Activated T-cell treated with anti-CD3 and anti-CD28 coated beads, Interleukin-2, amount 50 U/mL, for 24 hours (primary cell): ENCODE results near the gene KLK14.
A peak's percentile ranks its signal among the peaks of the same experiment; 100 is the strongest.

Experiments
- DNase-seq: peaks from one replicate; pipeline ENCODE4 v3.0.0-alpha.2; 2020
- H3K27ac Mint-ChIP-seq: 2 replicates; pipeline ENCODE4 v1.8.0; 2020; ENCODE audit warnings: mild to moderate bottlenecking, mixed read lengths
- H3K27me3 Mint-ChIP-seq: 2 replicates; pipeline ENCODE4 v1.8.0; 2020; ENCODE audit warnings: mixed read lengths
- H3K36me3 Mint-ChIP-seq: 2 replicates; pipeline ENCODE4 v1.8.0; 2020; ENCODE audit warnings: low read depth, mixed read lengths
- H3K4me1 Mint-ChIP-seq: 2 replicates; pipeline ENCODE4 v1.8.0; 2020; ENCODE audit warnings: low read depth, mixed read lengths
- H3K4me3 Mint-ChIP-seq: 2 replicates; pipeline ENCODE4 v1.8.0; 2020; ENCODE audit warnings: mild to moderate bottlenecking, moderate library complexity, mixed read lengths
- H3K9me3 Mint-ChIP-seq: 2 replicates; pipeline ENCODE4 v1.8.0; 2020; ENCODE audit warnings: mixed read lengths

KLK14 gene, protein sequence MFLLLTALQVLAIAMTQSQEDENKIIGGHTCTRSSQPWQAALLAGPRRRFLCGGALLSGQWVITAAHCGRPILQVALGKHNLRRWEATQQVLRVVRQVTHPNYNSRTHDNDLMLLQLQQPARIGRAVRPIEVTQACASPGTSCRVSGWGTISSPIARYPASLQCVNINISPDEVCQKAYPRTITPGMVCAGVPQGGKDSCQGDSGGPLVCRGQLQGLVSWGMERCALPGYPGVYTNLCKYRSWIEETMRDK

DNA sequence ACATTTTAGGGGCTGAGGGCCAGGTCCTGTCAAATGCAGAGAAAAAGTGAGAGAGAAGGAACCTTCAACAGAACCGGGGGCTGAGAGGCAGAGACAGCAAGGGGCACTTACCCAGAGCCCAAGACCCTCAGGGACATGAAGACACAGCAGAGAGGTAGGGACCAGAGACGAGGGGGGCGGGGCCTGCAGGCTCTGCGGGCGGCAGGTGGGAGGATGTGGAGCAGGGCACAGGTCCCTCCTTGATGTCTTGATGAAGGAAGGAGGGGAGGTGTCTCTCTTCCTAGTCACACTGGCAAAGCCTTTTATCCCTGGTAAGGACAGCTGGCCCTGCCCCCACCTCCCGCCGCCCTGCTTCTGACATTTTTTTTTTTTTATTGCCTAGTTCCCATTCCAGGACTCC, at the start of gene KLK14:
TSS of gene KLK14 (minus strand) at position 277 of the 400 bp plus-strand sequence. CDS start at position 4, 273 bp downstream.
- H3K27me3 Mint-ChIP-seq: peaks cover 14% of the 10 kb centered on the region
- no peak within 1 kb of the TSS for H3K27ac Mint-ChIP-seq
- no peaks in the 10 kb centered on the region for H3K36me3 Mint-ChIP-seq
- H3K4me3 Mint-ChIP-seq: no peak within 1 kb of the TSS
- no peaks in the 10 kb centered on the region for H3K9me3 Mint-ChIP-seq
- H3K4me1 Mint-ChIP-seq: no peaks in the 10 kb centered on the region
- DNase-seq: no peak

DNA sequence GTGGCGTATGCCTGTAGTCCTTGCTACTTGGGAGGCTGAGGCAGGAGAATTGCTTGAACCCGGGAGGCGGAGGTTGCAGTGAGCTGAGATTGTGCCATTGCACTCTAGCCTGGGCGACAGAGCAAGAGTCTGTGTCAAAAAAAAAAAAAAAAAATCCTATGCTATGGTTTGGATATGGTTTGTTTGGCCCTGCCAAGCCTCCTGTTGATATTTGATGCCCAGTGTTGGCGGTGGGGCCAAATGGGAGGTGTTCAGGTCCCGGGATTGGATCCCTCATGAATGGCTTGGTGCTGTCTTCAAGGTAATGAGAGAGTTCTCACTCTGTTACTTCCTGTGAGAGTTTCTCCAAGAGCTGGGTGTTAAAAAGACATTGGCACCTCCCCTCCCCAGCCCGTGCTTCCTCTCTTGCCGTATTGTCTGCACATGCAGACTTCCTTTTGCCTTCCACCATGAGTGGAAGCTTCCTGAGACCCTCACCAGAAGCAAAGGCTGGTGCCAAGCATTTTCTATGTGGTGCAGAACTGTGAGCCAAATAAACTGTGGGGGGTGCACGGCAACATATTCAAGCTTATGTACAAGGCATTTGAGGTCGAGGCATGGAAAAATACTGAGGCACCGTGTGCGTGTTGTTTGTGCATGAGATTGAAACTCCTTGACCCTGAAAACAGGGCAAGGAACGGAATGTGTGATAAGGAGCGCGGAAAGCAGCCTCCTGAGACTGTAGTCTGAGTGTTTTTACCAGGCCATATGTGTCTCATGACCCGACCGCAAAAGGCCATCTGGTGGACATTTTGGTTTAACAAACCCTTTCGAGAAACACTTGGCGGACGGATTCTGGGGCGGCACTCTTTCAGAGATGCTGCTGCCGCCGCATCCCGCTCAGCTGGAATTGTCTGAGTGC, 49.3 kb upstream of the KLK14 start:
- DNase-seq: peak; percentile 51
- peak overlapping the region; percentile 72 for H3K27ac Mint-ChIP-seq
- H3K9me3 Mint-ChIP-seq: peaks cover 7% of the 10 kb centered on the region
- no peaks in the 10 kb centered on the region for H3K27me3 Mint-ChIP-seq
- peaks cover 66% of the 10 kb centered on the region for H3K4me1 Mint-ChIP-seq
- H3K36me3 Mint-ChIP-seq: peaks cover 2% of the 10 kb centered on the region
- H3K4me3 Mint-ChIP-seq: peak overlapping the region; percentile 51

DNA sequence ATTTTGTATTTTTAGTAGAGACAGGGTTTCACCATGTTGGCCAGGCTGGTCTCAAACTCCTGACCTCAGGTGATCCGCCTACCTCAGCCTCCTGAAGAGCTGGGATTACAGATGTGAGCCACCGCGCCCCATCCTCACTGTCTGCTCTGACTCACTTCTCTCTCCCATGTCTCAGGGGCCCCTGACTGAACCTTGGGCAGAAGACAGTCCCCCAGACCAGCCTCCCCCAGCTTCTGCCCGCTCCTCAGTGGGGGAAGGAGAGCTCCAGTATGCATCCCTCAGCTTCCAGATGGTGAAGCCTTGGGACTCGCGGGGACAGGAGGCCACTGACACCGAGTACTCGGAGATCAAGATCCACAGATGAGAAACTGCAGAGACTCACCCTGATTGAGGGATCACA, 47.0 kb upstream of the KLK14 start:
- DNase-seq: peak; percentile 25
- Mint-ChIP-seq H3K36me3 (no peaks in the 10 kb centered on the region), H3K4me1 (peaks cover 72% of the 10 kb centered on the region), H3K27ac (no peak overlapping the region), H3K9me3 (no peaks in the 10 kb centered on the region), H3K4me3 (no peak overlapping the region), H3K27me3 (no peaks in the 10 kb centered on the region)

DNA sequence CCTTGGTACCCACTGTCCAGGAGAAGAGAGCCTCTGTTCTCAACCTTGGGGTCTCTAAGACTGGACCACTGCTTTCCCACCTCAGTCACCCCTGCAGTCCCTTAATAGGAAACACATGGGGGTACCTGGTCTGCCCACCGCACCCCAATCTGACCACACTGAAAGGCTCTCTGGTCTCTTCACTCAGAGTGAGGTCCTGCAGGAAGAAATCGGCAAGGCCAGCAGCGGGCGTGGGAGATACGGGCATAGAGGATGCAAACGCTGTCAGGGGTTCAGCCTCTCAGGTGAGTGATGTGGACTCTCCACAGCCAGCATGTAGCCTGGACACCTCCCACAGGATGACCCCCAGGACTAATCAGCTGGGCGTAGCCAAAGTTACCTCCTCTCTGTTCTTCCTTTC, 45.5 kb upstream of the KLK14 start:
- Mint-ChIP-seq H3K36me3 (no peaks in the 10 kb centered on the region), H3K27me3 (no peaks in the 10 kb centered on the region), H3K27ac (peak overlapping the region; percentile 47), H3K9me3 (no peaks in the 10 kb centered on the region), H3K4me1 (peaks cover 87% of the 10 kb centered on the region), H3K4me3 (no peak overlapping the region)
- DNase-seq: peak; percentile 27

DNA sequence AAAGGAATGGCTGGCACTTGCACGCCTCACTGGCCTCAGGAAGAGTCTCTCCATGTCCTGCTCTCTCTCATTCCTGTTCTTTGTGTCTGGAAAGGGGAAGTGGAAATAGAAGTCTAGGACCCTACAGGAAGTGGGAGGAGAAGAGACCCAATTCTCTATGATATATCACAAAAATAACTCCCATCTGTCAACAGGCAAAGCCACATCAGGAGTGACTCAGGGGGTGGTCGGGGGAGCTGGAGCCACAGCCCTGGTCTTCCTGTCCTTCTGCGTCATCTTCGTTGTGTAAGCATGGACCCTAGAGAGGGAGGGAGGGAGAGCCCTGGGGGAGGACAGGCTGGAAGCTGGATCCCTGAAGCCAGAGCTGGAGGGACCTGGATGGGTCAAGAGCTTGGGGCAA, 45.1 kb upstream of the KLK14 start:
- H3K4me3 Mint-ChIP-seq: peak overlapping the region; percentile 2
- no peaks in the 10 kb centered on the region for H3K36me3 Mint-ChIP-seq
- no peaks in the 10 kb centered on the region for H3K27me3 Mint-ChIP-seq
- H3K4me1 Mint-ChIP-seq: peaks cover 92% of the 10 kb centered on the region
- peak overlapping the region; percentile 66 for H3K27ac Mint-ChIP-seq
- DNase-seq: peak; percentile 32
- no peaks in the 10 kb centered on the region for H3K9me3 Mint-ChIP-seq

DNA sequence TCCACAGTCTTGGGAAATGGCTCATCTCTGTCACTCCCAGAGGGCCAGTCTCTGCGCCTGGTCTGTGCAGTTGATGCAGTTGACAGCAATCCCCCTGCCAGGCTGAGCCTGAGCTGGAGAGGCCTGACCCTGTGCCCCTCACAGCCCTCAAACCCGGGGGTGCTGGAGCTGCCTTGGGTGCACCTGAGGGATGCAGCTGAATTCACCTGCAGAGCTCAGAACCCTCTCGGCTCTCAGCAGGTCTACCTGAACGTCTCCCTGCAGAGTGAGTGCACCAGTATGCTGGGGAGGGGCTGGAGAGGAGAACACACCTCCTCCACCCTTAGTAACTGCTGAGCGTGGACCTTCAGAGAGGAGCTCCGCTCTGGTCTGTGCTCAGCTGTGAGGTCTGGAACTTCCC, 44.3 kb upstream of the KLK14 start:
- no peak overlapping the region for H3K4me3 Mint-ChIP-seq
- peak overlapping the region; percentile 37 for H3K27ac Mint-ChIP-seq
- H3K27me3 Mint-ChIP-seq: no peaks in the 10 kb centered on the region
- DNase-seq: peak; percentile 29
- H3K4me1 Mint-ChIP-seq: peaks cover 92% of the 10 kb centered on the region
- H3K36me3 Mint-ChIP-seq: no peaks in the 10 kb centered on the region
- peaks cover under 1% of the 10 kb centered on the region for H3K9me3 Mint-ChIP-seq

DNA sequence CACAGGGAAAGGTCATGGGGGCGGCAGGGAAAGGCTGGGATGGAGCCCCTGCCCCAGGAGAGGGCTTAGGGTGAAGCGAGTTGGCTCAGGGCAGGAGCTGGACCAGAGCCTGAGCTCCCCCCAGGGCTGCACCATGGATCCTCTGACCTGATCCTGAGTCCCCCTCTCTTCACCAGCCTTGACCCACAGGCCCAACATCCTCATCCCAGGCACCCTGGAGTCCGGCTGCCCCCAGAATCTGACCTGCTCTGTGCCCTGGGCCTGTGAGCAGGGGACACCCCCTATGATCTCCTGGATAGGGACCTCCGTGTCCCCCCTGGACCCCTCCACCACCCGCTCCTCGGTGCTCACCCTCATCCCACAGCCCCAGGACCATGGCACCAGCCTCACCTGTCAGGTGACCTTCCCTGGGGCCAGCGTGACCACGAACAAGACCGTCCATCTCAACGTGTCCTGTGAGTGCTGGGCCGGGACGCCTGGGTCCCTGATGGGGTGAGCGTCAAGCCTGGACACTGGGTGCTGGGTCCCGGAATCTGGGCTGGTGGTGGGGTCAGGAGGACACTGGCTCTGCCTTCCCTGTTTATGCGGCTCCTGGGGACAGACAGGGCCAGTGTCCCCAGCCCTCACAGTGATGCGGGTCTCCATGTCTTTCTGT, 42.9 kb upstream of the KLK14 start:
- Mint-ChIP-seq H3K27ac (no peak overlapping the region), H3K4me1 (peaks cover 88% of the 10 kb centered on the region), H3K4me3 (no peak overlapping the region), H3K9me3 (peaks cover 4% of the 10 kb centered on the region), H3K36me3 (no peaks in the 10 kb centered on the region), H3K27me3 (no peaks in the 10 kb centered on the region)
- peak; percentile 26 for DNase-seq

DNA sequence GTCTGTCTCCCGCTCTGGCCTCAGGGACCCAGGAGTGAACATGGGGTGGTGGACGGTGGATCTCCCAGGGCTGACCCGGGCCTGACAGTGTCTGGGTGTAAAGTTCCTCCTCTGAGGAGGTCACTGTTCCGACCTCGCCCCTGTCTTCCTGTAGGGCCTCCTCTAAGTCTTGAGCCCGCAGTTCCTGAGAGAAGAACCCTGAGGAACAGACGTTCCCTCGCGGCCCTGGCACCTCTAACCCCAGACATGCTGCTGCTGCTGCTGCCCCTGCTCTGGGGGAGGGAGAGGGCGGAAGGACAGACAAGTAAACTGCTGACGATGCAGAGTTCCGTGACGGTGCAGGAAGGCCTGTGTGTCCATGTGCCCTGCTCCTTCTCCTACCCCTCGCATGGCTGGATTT, 42.0 kb upstream of the KLK14 start, which contains the start of gene SIGLEC9:
TSS of gene SIGLEC9 (plus strand) at position 178 of the 400 bp plus-strand sequence. CDS start at position 247, 69 bp downstream.
- H3K36me3 Mint-ChIP-seq: no peaks in the 10 kb centered on the region
- no peaks in the 10 kb centered on the region for H3K27me3 Mint-ChIP-seq
- H3K4me3 Mint-ChIP-seq: peak within 1 kb of the TSS; percentile 44
- peak within 1 kb of the TSS; percentile 77 for H3K27ac Mint-ChIP-seq
- peaks cover 86% of the 10 kb centered on the region for H3K4me1 Mint-ChIP-seq
- peaks cover 4% of the 10 kb centered on the region for H3K9me3 Mint-ChIP-seq
- peak; percentile 37 for DNase-seq

DNA sequence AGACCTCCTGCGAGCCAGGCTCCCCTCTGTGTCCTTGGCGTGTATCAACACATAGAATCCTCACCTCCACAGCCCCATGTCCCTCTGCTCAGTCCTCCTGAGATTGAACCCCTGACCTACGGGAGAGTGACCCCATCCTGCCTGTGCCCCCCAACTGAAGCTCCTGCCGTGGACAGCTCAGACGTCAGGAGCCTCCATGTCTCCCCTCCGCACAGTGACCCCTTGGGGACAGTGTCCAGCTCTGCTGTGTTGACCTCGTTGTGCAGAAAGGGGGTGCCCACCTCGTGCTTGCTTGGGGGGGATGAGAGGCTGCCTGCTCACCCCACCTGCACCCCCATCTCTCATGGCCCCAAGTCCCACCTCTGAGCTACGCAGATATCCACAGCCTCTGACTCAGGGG, 41.5 kb upstream of the KLK14 start:
- no peaks in the 10 kb centered on the region for H3K36me3 Mint-ChIP-seq
- DNase-seq: no peak
- peaks cover 84% of the 10 kb centered on the region for H3K4me1 Mint-ChIP-seq
- H3K4me3 Mint-ChIP-seq: peak overlapping the region; percentile 44
- no peaks in the 10 kb centered on the region for H3K27me3 Mint-ChIP-seq
- H3K27ac Mint-ChIP-seq: peak overlapping the region; percentile 68
- H3K9me3 Mint-ChIP-seq: peaks cover 4% of the 10 kb centered on the region

DNA sequence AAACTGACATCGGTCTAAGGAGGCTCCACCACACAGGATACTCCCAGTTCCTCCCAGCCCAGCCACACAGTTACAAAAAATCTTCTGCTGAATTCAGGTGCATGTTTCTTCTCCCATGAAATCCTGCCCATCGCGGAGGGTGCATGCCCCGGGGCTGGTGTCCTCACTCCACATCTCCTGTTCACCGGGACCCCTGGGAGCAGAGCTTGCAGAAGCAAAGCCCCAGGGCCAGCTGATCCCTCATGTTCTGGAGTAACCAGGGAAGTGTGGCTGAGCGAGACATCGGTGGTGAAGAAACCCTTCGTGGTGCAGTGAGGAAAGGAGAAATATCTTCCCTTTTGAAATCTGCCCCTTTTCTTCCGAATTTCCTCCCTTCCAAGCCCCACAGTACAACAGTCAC, 41.1 kb upstream of the KLK14 start:
- Mint-ChIP-seq H3K27me3 (no peaks in the 10 kb centered on the region), H3K36me3 (no peaks in the 10 kb centered on the region), H3K27ac (peak overlapping the region; percentile 68), H3K9me3 (peaks cover 4% of the 10 kb centered on the region), H3K4me1 (peaks cover 84% of the 10 kb centered on the region), H3K4me3 (peak overlapping the region; percentile 44)
- peak; percentile 40 for DNase-seq

DNA sequence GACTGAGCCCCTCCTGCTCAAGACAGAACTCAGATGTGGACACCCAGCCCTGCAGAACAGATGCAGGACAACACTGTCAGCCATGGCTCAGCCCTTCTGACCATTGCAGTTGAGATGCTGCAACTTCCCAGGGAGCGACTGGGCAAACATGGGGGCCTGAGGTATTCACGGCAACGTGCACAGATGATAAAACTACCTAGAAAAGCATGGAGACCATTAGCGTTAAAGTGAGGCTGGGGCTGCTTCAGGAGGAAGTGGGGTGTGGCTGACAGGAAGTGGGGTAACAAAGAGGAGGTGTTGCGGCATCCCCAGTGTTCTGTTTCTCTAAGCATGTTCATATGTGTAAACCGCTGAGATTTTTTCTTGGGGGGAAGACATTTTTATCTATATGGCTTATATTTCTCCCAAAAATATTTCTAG, 40.7 kb upstream of the KLK14 start:
- peaks cover 4% of the 10 kb centered on the region for H3K9me3 Mint-ChIP-seq
- peak; percentile 51 for DNase-seq
- peak overlapping the region; percentile 44 for H3K4me3 Mint-ChIP-seq
- H3K27ac Mint-ChIP-seq: peak overlapping the region; percentile 68
- H3K4me1 Mint-ChIP-seq: peaks cover 80% of the 10 kb centered on the region
- no peaks in the 10 kb centered on the region for H3K36me3 Mint-ChIP-seq
- no peaks in the 10 kb centered on the region for H3K27me3 Mint-ChIP-seq

DNA sequence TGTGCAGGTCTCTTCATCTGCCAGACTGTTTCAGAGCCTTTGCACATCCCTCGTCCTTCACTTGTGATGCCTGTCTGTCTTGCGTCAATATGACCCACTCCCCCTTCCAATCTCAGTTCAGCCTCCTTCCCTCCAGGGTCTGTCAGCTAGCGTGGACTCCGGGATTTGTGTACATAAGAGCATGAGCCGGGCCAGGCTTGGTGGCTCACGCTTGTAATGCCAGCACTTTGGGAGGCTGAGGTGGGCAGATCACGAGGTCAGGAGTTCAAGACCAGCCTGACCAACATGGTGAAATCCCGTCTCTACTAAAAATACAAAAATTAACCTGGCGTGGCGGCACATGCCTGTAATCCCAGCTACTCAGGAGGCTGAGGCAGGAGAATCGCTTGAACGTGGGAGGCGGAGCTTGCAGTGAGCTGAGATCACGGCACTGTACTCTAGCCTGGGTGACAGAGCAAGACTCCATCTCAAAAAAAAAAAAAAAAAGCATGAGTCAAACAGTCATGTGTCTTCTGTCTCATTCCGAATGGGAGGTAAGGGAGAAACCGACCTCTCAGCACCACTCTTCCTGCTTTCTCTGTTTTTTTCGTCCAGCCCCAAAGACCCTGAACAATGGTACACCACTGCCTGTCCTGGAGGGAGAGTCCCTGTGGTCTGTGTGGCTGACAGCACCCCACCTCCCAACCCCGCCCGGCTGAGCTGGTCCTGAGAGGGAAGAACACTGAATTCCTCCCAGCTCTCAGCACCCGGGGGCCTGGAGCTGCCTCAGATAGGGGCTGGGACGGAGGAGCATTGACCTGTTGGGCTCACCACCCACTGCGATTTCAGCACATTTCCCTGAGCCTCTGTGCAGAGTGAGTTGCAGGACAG, 39.7 kb upstream of the KLK14 start:
- Mint-ChIP-seq H3K4me3 (no peak overlapping the region), H3K27ac (peak overlapping the region; percentile 37), H3K4me1 (peaks cover 72% of the 10 kb centered on the region)

DNA sequence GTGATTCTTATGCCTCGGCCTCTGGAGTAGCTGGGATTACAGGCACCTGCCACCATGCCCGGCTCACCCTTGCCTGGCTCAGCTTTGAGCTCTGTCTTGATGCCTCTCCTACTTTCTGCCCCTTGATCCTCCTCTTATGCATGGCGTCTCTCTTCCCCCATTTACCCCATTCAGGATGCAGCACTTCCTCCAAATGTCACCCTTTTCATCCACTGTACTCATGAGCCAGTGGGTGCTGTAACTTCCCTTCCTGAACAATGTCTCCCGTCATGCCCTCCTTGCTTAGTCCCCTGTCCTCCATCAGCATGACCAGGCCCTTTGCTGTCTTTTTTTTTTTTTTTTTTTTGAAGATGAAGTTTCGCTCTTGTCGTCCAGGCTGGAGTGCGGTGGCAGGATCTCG, 38.6 kb upstream of the KLK14 start:
- H3K27me3 Mint-ChIP-seq: no peaks in the 10 kb centered on the region
- peaks cover 4% of the 10 kb centered on the region for H3K9me3 Mint-ChIP-seq
- no peak for DNase-seq
- H3K36me3 Mint-ChIP-seq: no peaks in the 10 kb centered on the region
- H3K27ac Mint-ChIP-seq: no peak overlapping the region
- no peak overlapping the region for H3K4me3 Mint-ChIP-seq
- peaks cover 72% of the 10 kb centered on the region for H3K4me1 Mint-ChIP-seq

More for the DNA sequence above, 39.7 kb upstream of the KLK14 start:
- peaks cover 4% of the 10 kb centered on the region for H3K9me3 Mint-ChIP-seq
- no peaks in the 10 kb centered on the region for H3K36me3 Mint-ChIP-seq
- no peak for DNase-seq
- no peaks in the 10 kb centered on the region for H3K27me3 Mint-ChIP-seq

DNA sequence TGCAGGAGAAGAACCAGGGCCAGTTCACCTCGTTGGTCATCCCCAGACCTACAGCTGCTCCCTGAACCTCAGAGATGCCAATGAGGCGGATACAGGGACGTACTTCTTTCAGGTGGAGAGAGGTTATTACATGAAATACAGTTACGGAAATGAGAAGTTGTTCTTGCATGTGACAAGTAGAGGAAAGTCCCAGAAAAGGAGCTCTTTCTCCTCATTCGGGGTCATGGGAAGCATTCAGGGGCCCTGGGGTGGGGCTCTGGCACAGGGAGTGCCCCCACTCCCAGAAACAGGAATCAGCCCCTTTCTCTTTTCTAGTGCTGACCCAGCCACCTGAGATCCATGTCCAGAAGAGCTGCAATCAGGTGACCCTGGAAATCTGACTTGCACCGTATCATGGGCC, 37.5 kb upstream of the KLK14 start:
- DNase-seq: no peak
- Mint-ChIP-seq H3K4me3 (no peak overlapping the region), H3K27me3 (no peaks in the 10 kb centered on the region), H3K4me1 (peaks cover 67% of the 10 kb centered on the region), H3K36me3 (no peaks in the 10 kb centered on the region), H3K27ac (no peak overlapping the region), H3K9me3 (peaks cover 4% of the 10 kb centered on the region)
